GM21619 (cell line): ENCODE data around the gene SYF2.
"Not testable (repeated sequence)": the region's sequence is repeated elsewhere in the genome, so short reads cannot be mapped to it uniquely, and the experiment has no call there.

ENCODE experiments used
- ATAC-seq: cut with Tn5 transposase; IDR thresholded peaks from one replicate; pipeline ENCODE4 v1.9.1; 2021; ENCODE audit not compliant: unreplicated experiment

SYF2 gene

GRCh38 chr1:25208092-25208491 lies 24.2 kb downstream of the SYF2 start:
- ATAC-seq, result no peak

GRCh38 chr1:25206201-25206600 lies 26.1 kb downstream of the SYF2 start:
- no peak for ATAC-seq

GRCh38 chr1:25205786-25206185 lies 26.5 kb downstream of the SYF2 start:
- no peak for ATAC-seq

GRCh38 chr1:25204797-25205480 lies 27.4 kb downstream of the SYF2 start:
- no peak for ATAC-seq

GRCh38 chr1:25201006-25201405 lies 31.3 kb downstream of the SYF2 start:
- ATAC-seq, result no peak

- no peak for ATAC-seq
Measured at GRCh38 chr1:25199819-25200620, 32.3 kb downstream of the SYF2 start.

- no peak for ATAC-seq
Measured at GRCh38 chr1:25198663-25199252, 33.5 kb downstream of the SYF2 start.

- ATAC-seq, result no peak
Measured at GRCh38 chr1:25197982-25198662, 34.2 kb downstream of the SYF2 start.

- no peak for ATAC-seq
Measured at GRCh38 chr1:25197235-25197975, 34.9 kb downstream of the SYF2 start.

GRCh38 chr1:25196830-25197229 lies 35.5 kb downstream of the SYF2 start:
- no peak for ATAC-seq

GRCh38 chr1:25195835-25196234 lies 36.5 kb downstream of the SYF2 start:
- ATAC-seq, result no peak

GRCh38 chr1:25194572-25195020 lies 37.7 kb downstream of the SYF2 start:
- no peak for ATAC-seq

- no peak for ATAC-seq
Measured at GRCh38 chr1:25194054-25194453, 38.2 kb downstream of the SYF2 start.

GRCh38 chr1:25193229-25193628 lies 39.1 kb downstream of the SYF2 start:
- no peak for ATAC-seq

- no peak for ATAC-seq
Measured at GRCh38 chr1:25192154-25192553, 40.1 kb downstream of the SYF2 start.

GRCh38 chr1:25190260-25190659 lies 42.0 kb downstream of the SYF2 start:
- no peak for ATAC-seq

GRCh38 chr1:25187904-25188303 lies 44.4 kb downstream of the SYF2 start:
- ATAC-seq, result not testable (repeated sequence)

- ATAC-seq, result no peak
Measured at GRCh38 chr1:25187077-25187476, 45.2 kb downstream of the SYF2 start.

- ATAC-seq, result no peak
Measured at GRCh38 chr1:25186161-25187007, 45.9 kb downstream of the SYF2 start.
